K562 (cell line): Measurements from ENCODE around the gene SV2C. TPM values are rescaled to one million over a fixed set of nuclear protein-coding genes. Genes with fewer than 3 reads are reported as not detected.

Experiments
- ATAC-seq: fragments of 200-7000 bp; cut with Tn5 transposase; 3 replicates; pipeline ENCODE4 v1.9.1; 2020; ENCODE audit warnings: moderate library complexity
- BruUV-seq: library from RNA; stranded (reverse); fragments of 400-500 nt; replicated peaks from 2 replicates; lab custom pipeline; 2021; lab: Mats Ljungman, UMichigan
- CTCF ChIA-PET: fragments of 300-600 bp; formaldehyde crosslinking; extraction: SDS; loops from one replicate; lab custom pipeline; 2021; ENCODE audit warnings: low intra/inter-chr PET ratio; lab: Yijun Ruan, JAX
- POLR2A ChIA-PET: fragments of 300-600, 350-650 bp; sonication (Branson Sonifier 250); formaldehyde crosslinking; extraction: SDS; loops from one replicate; lab custom pipeline; 2021; ENCODE audit warnings: antibody characterized with exemption, inconsistent platforms; lab: Yijun Ruan, JAX
- DNase-seq, 4 experiments: peaks; one replicate each; pipeline versions ENCODE4 v3.0.0 to v3.0.0-alpha.2; 2011 to 2018; ENCODE audit warnings: low spot score in 3 of 4, mixed read lengths in 3 of 4; ENCODE audit errors: extremely low read depth in 1 of 4
- FAIRE-seq: peaks from 2 replicates; lab custom pipeline; 2011; peaks lifted over from hg19 to GRCh38; lab: Jason Lieb, UNC
- H2AFZ ChIP-seq: 2 replicates; pipeline ENCODE4 v1.6.0; 2011; ENCODE audit warnings: low read depth, low read length, control low read depth, inconsistent platforms
- H3K27ac ChIP-seq: fragments of 200-600 bp; 3 replicates; pipeline ENCODE4 v1.8.0; 2011; ENCODE audit warnings: low read depth, mild to moderate bottlenecking, control low read depth, inconsistent platforms, low read length, moderate library complexity, mixed read lengths; ENCODE audit errors: extremely low read depth
- H3K27me3 ChIP-seq, 2 experiments: fragments of 300-600 bp in 1 of 2; 2 replicates in 1 of 2; 3 replicates in 1 of 2; pipeline versions ENCODE4 v1.6.0 to v1.8.0; 2011; ENCODE audit warnings: inconsistent platforms in 2 of 2, low read length in 2 of 2, mild to moderate bottlenecking in 1 of 2, mixed read lengths in 1 of 2, moderate library complexity in 1 of 2; ENCODE audit not compliant: control insufficient read depth in 2 of 2, insufficient read depth in 2 of 2
- H3K36me3 ChIP-seq: fragments of 300-600 bp; 3 replicates; pipeline ENCODE4 v1.8.0; 2011; ENCODE audit warnings: mild to moderate bottlenecking, low read length, inconsistent platforms; ENCODE audit not compliant: control insufficient read depth, insufficient read depth
- H3K4me1 ChIP-seq, 2 experiments: fragments of 200-600 bp in 1 of 2; replicated peaks in 1 of 2; 2 replicates in 1 of 2; 3 replicates in 1 of 2; pipeline versions ENCODE4 v1.5.1 to v1.8.0; 2011; ENCODE audit warnings: inconsistent platforms in 2 of 2, low read length in 2 of 2, mild to moderate bottlenecking in 1 of 2, mixed read lengths in 1 of 2, moderate library complexity in 1 of 2; ENCODE audit not compliant: control insufficient read depth in 2 of 2, insufficient read depth in 2 of 2
- H3K4me2 ChIP-seq: 2 replicates; pipeline ENCODE4 v1.6.1; 2011; ENCODE audit warnings: low read length, control low read depth, inconsistent platforms, mixed read lengths; ENCODE audit not compliant: insufficient read depth
- H3K4me3 ChIP-seq: fragments of 200-600 bp; sonication (generic), shearing (Covaris generic); 2 replicates; pipeline ENCODE4 v1.5.1; 2016; ENCODE audit warnings: control low read depth, inconsistent platforms
- H3K79me2 ChIP-seq: fragments of 200-600 bp; 3 replicates; pipeline ENCODE4 v1.8.0; 2011; ENCODE audit warnings: low read length, inconsistent platforms; ENCODE audit not compliant: control insufficient read depth, insufficient read depth
- H3K9ac ChIP-seq, 2 experiments: 2 replicates each; pipeline versions ENCODE4 v1.6.0 to v1.6.1; 2011; ENCODE audit warnings: low read depth in 2 of 2, low read length in 2 of 2, control low read depth in 1 of 2, inconsistent platforms in 1 of 2, mild to moderate bottlenecking in 1 of 2, mixed read lengths in 1 of 2; ENCODE audit not compliant: insufficient read depth in 1 of 2
- H3K9me1 ChIP-seq: one replicate; pipeline ENCODE4 v1.6.0; 2011; ENCODE audit warnings: inconsistent platforms, mild to moderate bottlenecking, low read length, moderate library complexity; ENCODE audit not compliant: control insufficient read depth, insufficient read depth
- H3K9me3 ChIP-seq: replicated peaks from 2 replicates; pipeline ENCODE4 v1.5.1; 2011; ENCODE audit warnings: low read depth, low read length, inconsistent platforms; ENCODE audit not compliant: control insufficient read depth, insufficient read depth
- H4K20me1 ChIP-seq: replicated peaks from 2 replicates; pipeline ENCODE4 v1.6.1; 2011; ENCODE audit warnings: low read length, inconsistent platforms, mixed read lengths; ENCODE audit not compliant: control insufficient read depth, insufficient read depth
- CCAR2 ChIP-seq: fragments of 200-400 bp; formaldehyde crosslinking; IDR thresholded peaks from 2 replicates; pipeline ENCODE4 v1.6.1; 2017; ENCODE audit warnings: mild to moderate bottlenecking, low read depth, low read length
- E2F6 ChIP-seq, 2 experiments: IDR thresholded peaks; 2 replicates each; pipeline ENCODE4 v1.6.1; 2011; ENCODE audit warnings: borderline replicate concordance in 1 of 2, control low read depth in 1 of 2, low read depth in 1 of 2, low read length in 1 of 2, mild to moderate bottlenecking in 1 of 2, mixed read lengths in 1 of 2, moderate library complexity in 1 of 2; ENCODE audit not compliant: insufficient read depth in 1 of 2, insufficient read length in 1 of 2, poor library complexity in 1 of 2, severe bottlenecking in 1 of 2; ENCODE audit errors: extremely low read depth in 1 of 2
- FOS ChIP-seq: IDR thresholded peaks from 3 replicates; pipeline ENCODE4 v1.6.1; 2011; ENCODE audit not compliant: insufficient read length; ENCODE audit errors: extremely low read depth
- FOXK1 ChIP-seq: sonication (generic); formaldehyde crosslinking; IDR thresholded peaks from 2 replicates; pipeline ENCODE4 v1.8.0; 2022; ENCODE audit warnings: missing genetic modification reagents, mild to moderate bottlenecking, borderline replicate concordance
- GABPA ChIP-seq: fragments of 200-800 bp; sonication (Bioruptor generic); conservative IDR thresholded peaks from 2 replicates; pipeline ENCODE4 v1.6.1; 2016; ENCODE audit warnings: low read depth, missing genetic modification characterization, missing compliant biosample characterization
- GTF2E2 ChIP-seq: fragments of 200-800 bp; sonication (Bioruptor generic); IDR thresholded peaks from 2 replicates; pipeline ENCODE4 v1.6.1; 2016; ENCODE audit warnings: missing genetic modification characterization, missing compliant biosample characterization
- IRF1 ChIP-seq: sonication (generic); formaldehyde crosslinking; IDR thresholded peaks from 2 replicates; pipeline ENCODE4 v1.8.0; 2022; ENCODE audit warnings: missing genetic modification reagents, mild to moderate bottlenecking, borderline replicate concordance
- POLR2AphosphoS2 ChIP-seq: IDR thresholded peaks from 2 replicates; pipeline ENCODE4 v1.6.1; 2012; ENCODE audit warnings: low read length, improper control_type of control experiment
- TEAD4 ChIP-seq, 2 experiments: sonication (generic) in 1 of 2; formaldehyde crosslinking in 1 of 2; IDR thresholded peaks; 2 replicates each; pipeline versions ENCODE4 v1.6.1 to v1.8.0; 2012 to 2022; ENCODE audit warnings: borderline replicate concordance in 1 of 2, inconsistent platforms in 1 of 2, low read length in 1 of 2, mild to moderate bottlenecking in 1 of 2, missing genetic modification reagents in 1 of 2
- UBTF ChIP-seq, 2 experiments: IDR thresholded peaks; 2 replicates each; pipeline ENCODE4 v1.6.1; 2012; ENCODE audit warnings: improper control_type of control experiment in 2 of 2, low read depth in 2 of 2, low read length in 2 of 2, borderline replicate concordance in 1 of 2
- ZBTB5 ChIP-seq: fragments of 450-650 bp; IDR thresholded peaks from 2 replicates; pipeline ENCODE4 v1.6.1; 2017; ENCODE audit warnings: antibody characterized with exemption
- ZBTB7A ChIP-seq: IDR thresholded peaks from 2 replicates; pipeline ENCODE4 v1.6.1; 2011; ENCODE audit warnings: low read depth, mild to moderate bottlenecking, low read length, moderate library complexity, borderline replicate concordance; ENCODE audit not compliant: control insufficient read depth
- ZFP36 ChIP-seq: fragments of 150-350 bp; IDR thresholded peaks from 2 replicates; pipeline ENCODE4 v1.6.1; 2018; ENCODE audit warnings: low read length, low read depth; ENCODE audit not compliant: partially characterized antibody
- ZNF134 ChIP-seq: fragments of 250-450 bp; sonication (Bioruptor Pico); conservative IDR thresholded peaks from 2 replicates; pipeline ENCODE4 v1.4.0; 2020
- ZNF583 ChIP-seq: fragments of 250-450 bp; sonication (Bioruptor Pico); IDR thresholded peaks from 2 replicates; pipeline ENCODE4 v1.4.0; 2020
- ZNF668 ChIP-seq: fragments of 250-450 bp; sonication (Bioruptor Pico); IDR thresholded peaks from 2 replicates; pipeline ENCODE4 v1.8.0; 2022; ENCODE audit warnings: mild to moderate bottlenecking, inconsistent platforms
- ZNF696 ChIP-seq: fragments of 250-450 bp; sonication (Bioruptor Pico); conservative IDR thresholded peaks from 2 replicates; pipeline ENCODE4 v1.4.0; 2020; ENCODE audit warnings: mild to moderate bottlenecking, moderate library complexity
- in situ Hi-C: fragments of 300-500 bp; cut with MboI; formaldehyde crosslinking; loops from 4 replicates; pipeline ENCODE4 v1.15.0; 2018; ENCODE audit warnings: inconsistent platforms, mixed read lengths
- intact Hi-C: fragments of 100-400 bp; cut with micrococcal nuclease; formaldehyde crosslinking; loops from 2 replicates; pipeline ENCODE4 v1.14.2; 2022
- polyA plus RNA-seq, 8 experiments: library from polyadenylated mRNA; depleted of rRNA in 4 of 8; stranded (reverse) in 5 of 8; unstranded in 3 of 8; fragments of >200 nt; fragmentation: Nextera tagmentation in 2 of 8; fragmentation: Illumina TruSeq in 1 of 8; extraction: Ambion mirVana in 2 of 8; extraction: Trizol in 1 of 8; gene quantifications; 2 replicates each; pipeline versions ENCODE4 v1.2.1 to v1.2.3, GENCODE V29; 2011 to 2014; ENCODE audit warnings: inconsistent platforms in 1 of 8, missing spikeins in 1 of 8
- total RNA-seq, 7 experiments: library from RNA; depleted of rRNA in 6 of 7; stranded (reverse); fragments of >200 nt in 6 of 7; fragmentation: Illumina TruSeq in 2 of 7; extraction: Trizol in 2 of 7; gene quantifications; 2 replicates each; pipeline versions ENCODE4 v1.2.1 to v1.2.3, GENCODE V29; 2011 to 2021; ENCODE audit warnings: low replicate concordance in 1 of 7

Gene SV2C
- total and polyA plus RNA-seq, 9 of the 15 experiments (the other 6 are each of a cell fraction or from before 2014, with no cell fraction given): 0.05 TPM; not detected in 8

GRCh38 chr5:76038212-76038611 is 45.0 kb upstream of the SV2C start:
- POLR2A ChIA-PET: no interaction called here
- H3K27ac ChIP-seq: no peak overlapping the region
- no peak overlapping the region for H3K4me3 ChIP-seq
- ATAC-seq (no peak), DNase-seq (no peak), FAIRE-seq (no peak)
- no TSS peak for BruUV-seq
- H3K79me2 ChIP-seq: no peaks in the 10 kb centered on the region
- H3K9ac ChIP-seq: no peak overlapping the region
- no peaks in the 10 kb centered on the region for H3K9me3 ChIP-seq
- H3K4me2 ChIP-seq: no peak overlapping the region
- H3K9me1 ChIP-seq: no peaks in the 10 kb centered on the region
- H2AFZ ChIP-seq: no peak overlapping the region
- H4K20me1 ChIP-seq: no peaks in the 10 kb centered on the region
- CTCF ChIA-PET: no interaction called here
- intact Hi-C loops: no loop called here
- in situ Hi-C loops: no loop called here
- no peaks in the 10 kb centered on the region for H3K27me3 ChIP-seq
- no peaks in the 10 kb centered on the region for H3K36me3 ChIP-seq
- H3K4me1 ChIP-seq: no peaks in the 10 kb centered on the region
- TF ChIP-seq E2F6 (IDR thresholded peaks at IDR 0.05; ENCODE audit: borderline replicate concordance in 1 of 2, extremely low read depth in 1 of 2, insufficient read depth in 1 of 2, insufficient read length in 1 of 2, low read depth in 1 of 2, low read length in 1 of 2, poor library complexity in 1 of 2, severe bottlenecking in 1 of 2): no peak
- no peak for TF ChIP-seq IRF1
- no peak for TF ChIP-seq ZFP36
- TF ChIP-seq FOXK1: no peak
- no peak for TF ChIP-seq ZNF583 (CRISPR knock-in tag)
- TF ChIP-seq GABPA (tag): no peak
- TF ChIP-seq UBTF (IDR thresholded peaks at IDR 0.05; ENCODE audit: borderline replicate concordance in 1 of 2, low read depth in 2 of 2, low read length in 2 of 2): no peak
- no peak for TF ChIP-seq ZBTB7A
- TF ChIP-seq CCAR2: no peak
- TF ChIP-seq POLR2AphosphoS2: no peak
- no peak for TF ChIP-seq ZNF668 (CRISPR knock-in tag)
- no peak for TF ChIP-seq TEAD4 (IDR thresholded peaks at IDR 0.05; ENCODE audit: low read length)
- no peak for TF ChIP-seq TEAD4 (CRISPR knock-in tag; IDR thresholded peaks at IDR 0.05; ENCODE audit: borderline replicate concordance)
- no peak for TF ChIP-seq ZBTB5
- no peak for TF ChIP-seq ZNF134 (CRISPR knock-in tag)
- TF ChIP-seq GTF2E2 (tag): no peak
- no peak for TF ChIP-seq ZNF696
- TF ChIP-seq FOS: no peak
